Fibroblast of lung (primary cell): Measurements from ENCODE around the gene DLG2. TPM values are rescaled to one million over a fixed set of nuclear protein-coding genes. Genes with fewer than 3 reads are reported as not detected.

Experiments used
- DNase-seq, 2 donors: peaks; one replicate each; pipeline versions ENCODE4 v3.0.0 to v3.0.0-alpha.2; 2010; ENCODE audit warnings: low read depth in 2 of 2
- H2AFZ ChIP-seq: 2 replicates; pipeline ENCODE4 v1.5.1; 2012; ENCODE audit warnings: low read length, control low read depth, inconsistent platforms
- H3K27ac ChIP-seq: 2 replicates; pipeline ENCODE4 v1.5.1; 2011; ENCODE audit warnings: low read length, control low read depth; ENCODE audit not compliant: insufficient read depth
- H3K27me3 ChIP-seq: 2 replicates; pipeline ENCODE4 v1.5.1; 2011; ENCODE audit warnings: mild to moderate bottlenecking, low read length; ENCODE audit not compliant: control insufficient read depth, insufficient read depth
- H3K36me3 ChIP-seq: 2 replicates; pipeline ENCODE4 v1.5.1; 2011; ENCODE audit warnings: low read length; ENCODE audit not compliant: control insufficient read depth, insufficient read depth
- H3K4me1 ChIP-seq: 2 replicates; pipeline ENCODE4 v1.5.1; 2011; ENCODE audit warnings: low read length; ENCODE audit not compliant: control insufficient read depth, insufficient read depth; ENCODE audit errors: extremely low read depth
- H3K4me2 ChIP-seq: 2 replicates; pipeline ENCODE4 v1.5.1; 2011; ENCODE audit warnings: low read length, control low read depth; ENCODE audit not compliant: insufficient read depth; ENCODE audit errors: extremely low read depth
- H3K4me3 ChIP-seq, 4 experiments: fragments of 200-600 bp in 1 of 4; sonication (generic) in 1 of 4; replicated peaks in 1 of 4; 2 replicates each; pipeline ENCODE4 v1.5.1; 2011 to 2016; ENCODE audit warnings: low read length in 4 of 4, low read depth in 3 of 4, mild to moderate bottlenecking in 3 of 4, control low read depth in 2 of 4, inconsistent platforms in 1 of 4, mixed read lengths in 1 of 4; ENCODE audit not compliant: insufficient read depth in 1 of 4; ENCODE audit errors: control extremely low read depth in 1 of 4
- H3K79me2 ChIP-seq: 2 replicates; pipeline ENCODE4 v1.5.1; 2012; ENCODE audit warnings: mild to moderate bottlenecking, low read length, inconsistent platforms; ENCODE audit not compliant: control insufficient read depth, insufficient read depth
- H3K9ac ChIP-seq: 2 replicates; pipeline ENCODE4 v1.5.1; 2011; ENCODE audit warnings: mild to moderate bottlenecking, low read length, control low read depth; ENCODE audit not compliant: insufficient read depth
- H3K9me3 ChIP-seq: 2 replicates; pipeline ENCODE4 v1.5.1; 2012; ENCODE audit warnings: low read depth, low read length; ENCODE audit not compliant: control insufficient read depth, insufficient read depth
- H4K20me1 ChIP-seq: 2 replicates; pipeline ENCODE4 v1.5.1; 2011; ENCODE audit warnings: low read length; ENCODE audit not compliant: control insufficient read depth, insufficient read depth; ENCODE audit errors: extremely low read depth
- CTCF ChIP-seq, 2 donors: IDR thresholded peaks in 1 of 2; conservative IDR thresholded peaks in 1 of 2; 1 replicate in 1 of 2; 2 replicates in 1 of 2; pipeline ENCODE4 v1.5.1; 2011 to 2012; ENCODE audit warnings: low read length in 2 of 2, control low read depth in 1 of 2, inconsistent platforms in 1 of 2, low read depth in 1 of 2, mild to moderate bottlenecking in 1 of 2
- EZH2 ChIP-seq: IDR thresholded peaks from 2 replicates; pipeline ENCODE4 v1.5.1; 2012; ENCODE audit warnings: low read length, control low read depth, mild to moderate bottlenecking; ENCODE audit errors: missing control alignments
- polyA plus RNA-seq, 2 donors: library from polyadenylated mRNA; depleted of rRNA in 1 of 2; stranded (reverse) in 1 of 2; unstranded in 1 of 2; fragments of >200 nt; gene quantifications; 2 replicates each; pipeline ENCODE4 v1.2.1, GENCODE V29; 2011 to 2012; ENCODE audit warnings: missing spikeins in 1 of 2
- total RNA-seq: library from RNA; depleted of rRNA; stranded (reverse); fragments of >200 nt; gene quantifications from 2 replicates; pipeline ENCODE4 v1.2.1, GENCODE V29; 2014

The DLG2 gene
- total and polyA plus RNA-seq, 2 donors (not counting 1 experiment from before 2014, with no cell fraction given): 0.77 to 2.3 TPM

GRCh38 chr11:85394283-85394682 lies 232.9 kb downstream of the DLG2 start:
- TF ChIP-seq CTCF (conservative IDR thresholded peaks at IDR 0.05 in 1 of 2, IDR thresholded peaks at IDR 0.05 in 1 of 2; ENCODE audit: low read depth in 1 of 2, low read length in 2 of 2) (no peak), EZH2 (no peak)
- no peak overlapping the region for H2AFZ ChIP-seq
- no peaks in the 10 kb centered on the region for H3K36me3 ChIP-seq
- H3K79me2 ChIP-seq: no peaks in the 10 kb centered on the region
- no peaks in the 10 kb centered on the region for H3K27me3 ChIP-seq
- no peaks in the 10 kb centered on the region for H4K20me1 ChIP-seq
- DNase-seq: no peak
- no peak overlapping the region for H3K4me3 ChIP-seq
- H3K9me3 ChIP-seq: no peaks in the 10 kb centered on the region
- H3K4me2 ChIP-seq: no peak overlapping the region
- H3K27ac ChIP-seq: no peak overlapping the region
- H3K4me1 ChIP-seq: no peaks in the 10 kb centered on the region
- no peak overlapping the region for H3K9ac ChIP-seq

- H4K20me1 ChIP-seq: no peaks in the 10 kb centered on the region
- H3K4me3 ChIP-seq: no peak overlapping the region
- no peak for TF ChIP-seq EZH2
- no peak for TF ChIP-seq CTCF (conservative IDR thresholded peaks at IDR 0.05 in 1 of 2, IDR thresholded peaks at IDR 0.05 in 1 of 2; ENCODE audit: low read depth in 1 of 2, low read length in 2 of 2)
- DNase-seq: no peak
- H3K9ac ChIP-seq: no peak overlapping the region
- no peaks in the 10 kb centered on the region for H3K9me3 ChIP-seq
- no peaks in the 10 kb centered on the region for H3K27me3 ChIP-seq
- H2AFZ ChIP-seq: no peak overlapping the region
- H3K36me3 ChIP-seq: no peaks in the 10 kb centered on the region
- H3K4me2 ChIP-seq: no peak overlapping the region
- H3K4me1 ChIP-seq: no peaks in the 10 kb centered on the region
- no peak overlapping the region for H3K27ac ChIP-seq
- no peaks in the 10 kb centered on the region for H3K79me2 ChIP-seq
Measured at GRCh38 chr11:85391141-85391540, 236.0 kb downstream of the DLG2 start.

- DNase-seq: no peak
- Histone ChIP-seq H3K27me3 (no peaks in the 10 kb centered on the region), H3K4me3 (no peak overlapping the region), H2AFZ (no peak overlapping the region), H3K4me2 (no peak overlapping the region), H4K20me1 (no peaks in the 10 kb centered on the region), H3K9me3 (no peaks in the 10 kb centered on the region), H3K4me1 (no peaks in the 10 kb centered on the region), H3K9ac (no peak overlapping the region), H3K36me3 (no peaks in the 10 kb centered on the region), H3K79me2 (no peaks in the 10 kb centered on the region), H3K27ac (no peak overlapping the region)
- TF ChIP-seq EZH2 (no peak), CTCF (conservative IDR thresholded peaks at IDR 0.05 in 1 of 2, IDR thresholded peaks at IDR 0.05 in 1 of 2; ENCODE audit: low read depth in 1 of 2, low read length in 2 of 2) (no peak)
Measured at GRCh38 chr11:85385547-85385946, 241.6 kb downstream of the DLG2 start.
